ENCODE data around the gene TMC5.

The TMC5 gene

GRCh38 chr16:19488213-19488640, 70.5 kb downstream of the TMC5 start:
- TF ChIP-seq, protein P1, sequence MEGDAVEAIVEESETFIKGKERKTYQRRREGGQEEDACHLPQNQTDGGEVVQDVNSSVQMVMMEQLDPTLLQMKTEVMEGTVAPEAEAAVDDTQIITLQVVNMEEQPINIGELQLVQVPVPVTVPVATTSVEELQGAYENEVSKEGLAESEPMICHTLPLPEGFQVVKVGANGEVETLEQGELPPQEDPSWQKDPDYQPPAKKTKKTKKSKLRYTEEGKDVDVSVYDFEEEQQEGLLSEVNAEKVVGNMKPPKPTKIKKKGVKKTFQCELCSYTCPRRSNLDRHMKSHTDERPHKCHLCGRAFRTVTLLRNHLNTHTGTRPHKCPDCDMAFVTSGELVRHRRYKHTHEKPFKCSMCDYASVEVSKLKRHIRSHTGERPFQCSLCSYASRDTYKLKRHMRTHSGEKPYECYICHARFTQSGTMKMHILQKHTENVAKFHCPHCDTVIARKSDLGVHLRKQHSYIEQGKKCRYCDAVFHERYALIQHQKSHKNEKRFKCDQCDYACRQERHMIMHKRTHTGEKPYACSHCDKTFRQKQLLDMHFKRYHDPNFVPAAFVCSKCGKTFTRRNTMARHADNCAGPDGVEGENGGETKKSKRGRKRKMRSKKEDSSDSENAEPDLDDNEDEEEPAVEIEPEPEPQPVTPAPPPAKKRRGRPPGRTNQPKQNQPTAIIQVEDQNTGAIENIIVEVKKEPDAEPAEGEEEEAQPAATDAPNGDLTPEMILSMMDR (IDR thresholded peaks at IDR 0.05; ENCODE audit: control insufficient read depth, extremely low read depth, insufficient read depth): no peak
- DNase-seq (ENCODE audit: low read depth): no peak
- no peak overlapping the region for H3K4me3 ChIP-seq (ENCODE audit: low read depth, low read length)

GRCh38 chr16:19490619-19491018, 72.9 kb downstream of the TMC5 start:
- TF ChIP-seq, protein P1 (IDR thresholded peaks at IDR 0.05; ENCODE audit: control insufficient read depth, extremely low read depth, insufficient read depth): no peak
- DNase-seq (ENCODE audit: low read depth): no peak
- H3K4me3 ChIP-seq (ENCODE audit: low read depth, low read length): no peak overlapping the region

DNA sequence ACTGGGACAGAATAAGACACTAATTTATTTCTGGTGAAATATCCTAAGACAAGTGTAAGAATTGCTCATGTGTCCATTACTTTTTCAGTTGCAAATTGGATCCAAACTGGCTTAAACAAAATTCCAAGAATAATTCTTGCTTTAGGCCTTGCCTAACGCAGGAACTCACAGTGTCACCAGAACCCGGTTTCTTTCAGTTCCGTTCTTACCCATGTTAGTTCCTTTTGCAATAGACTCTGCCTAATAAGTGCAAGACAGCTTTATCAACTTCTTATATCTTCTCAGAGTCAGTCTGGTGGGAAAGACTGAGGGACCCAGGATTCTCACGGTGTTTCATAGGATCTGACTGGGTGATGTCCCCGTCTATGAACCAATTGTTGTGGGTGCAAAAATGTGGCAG, 79.5 kb downstream of the TMC5 start:
- no peak for DNase-seq (ENCODE audit: low read depth)
- no peak overlapping the region for H3K4me3 ChIP-seq (ENCODE audit: low read depth, low read length)
- TF ChIP-seq, protein P1 (IDR thresholded peaks at IDR 0.05; ENCODE audit: control insufficient read depth, extremely low read depth, insufficient read depth): no peak

- H3K4me3 ChIP-seq (ENCODE audit: low read depth, low read length): no peak overlapping the region
- TF ChIP-seq, protein P1 (IDR thresholded peaks at IDR 0.05; ENCODE audit: control insufficient read depth, extremely low read depth, insufficient read depth): no peak
- no peak for DNase-seq (ENCODE audit: low read depth)
Observed at GRCh38 chr16:19499006-19499405, 81.3 kb downstream of the TMC5 start.

DNA sequence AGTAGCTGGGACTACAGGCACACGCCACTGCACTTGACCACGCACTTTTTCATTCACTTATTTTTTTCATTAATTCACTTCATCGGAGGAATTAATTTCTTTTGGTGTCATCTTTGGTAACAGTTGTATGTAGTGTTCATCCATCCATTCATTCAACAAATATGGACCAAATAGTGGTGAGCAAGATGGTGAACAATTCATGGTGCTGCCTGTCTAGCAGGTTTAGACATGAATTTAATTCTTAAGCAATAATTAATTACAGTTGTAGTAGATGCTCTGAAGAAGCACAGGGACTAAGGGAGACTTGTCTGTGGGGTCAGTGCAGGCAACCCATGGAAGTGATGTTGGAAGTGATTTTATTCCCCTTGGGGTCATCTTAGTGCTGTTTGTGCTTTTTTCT, 81.8 kb downstream of the TMC5 start:
- H3K4me3 ChIP-seq (ENCODE audit: low read depth, low read length): no peak overlapping the region
- TF ChIP-seq, protein P1 (IDR thresholded peaks at IDR 0.05; ENCODE audit: control insufficient read depth, extremely low read depth, insufficient read depth): no peak
- DNase-seq (ENCODE audit: low read depth): no peak

- TF ChIP-seq, protein P1 (IDR thresholded peaks at IDR 0.05; ENCODE audit: control insufficient read depth, extremely low read depth, insufficient read depth): peak; percentile 69
- no peak overlapping the region for H3K4me3 ChIP-seq (ENCODE audit: low read depth, low read length)
- peak; percentile 51 for DNase-seq (ENCODE audit: low read depth)
Observed at GRCh38 chr16:19502395-19503131, 84.9 kb downstream of the TMC5 start.
